WTC11 (cell line): ENCODE measurements around the gene MARCKSL1. TPM values are rescaled to one million over a fixed set of nuclear protein-coding genes. Genes with fewer than 3 reads are reported as not detected.

Experiments used
- ATAC-seq: fragments of 200-7000 bp; cut with Tn5 transposase; 2 replicates; pipeline ENCODE4 v1.10.0; 2021; ENCODE audit warnings: mild to moderate bottlenecking, moderate library complexity
- CTCF ChIA-PET: fragments of 300-600 bp; sonication (Branson Sonifier 250); formaldehyde crosslinking; loops from one replicate; lab custom pipeline; 2021; ENCODE audit warnings: antibody characterized with exemption; lab: Charles Lee
- POLR2A ChIA-PET: fragments of 350-600 bp; sonication (Branson Sonifier 250); formaldehyde crosslinking; loops from one replicate; lab custom pipeline; 2021; ENCODE audit warnings: antibody characterized with exemption; lab: Charles Lee
- DNase-seq: peaks from one replicate; pipeline ENCODE4 v3.0.0; 2021; ENCODE audit warnings: low spot score
- H3K27ac Mint-ChIP-seq: 2 replicates; pipeline ENCODE4 v1.8.0; 2021; ENCODE audit warnings: mixed read lengths
- H3K27me3 Mint-ChIP-seq: 2 replicates; pipeline ENCODE4 v1.8.0; 2021; ENCODE audit warnings: low read depth, mild to moderate bottlenecking, moderate library complexity, mixed read lengths
- H3K36me3 Mint-ChIP-seq: 2 replicates; pipeline ENCODE4 v1.8.0; 2021; ENCODE audit warnings: mixed read lengths
- H3K4me1 Mint-ChIP-seq: 2 replicates; pipeline ENCODE4 v1.8.0; 2022; ENCODE audit warnings: mixed read lengths
- H3K4me3 Mint-ChIP-seq: 2 replicates; pipeline ENCODE4 v1.8.0; 2021; ENCODE audit warnings: mild to moderate bottlenecking, moderate library complexity, mixed read lengths
- H3K9me3 Mint-ChIP-seq: 2 replicates; pipeline ENCODE4 v1.8.0; 2021; ENCODE audit warnings: mixed read lengths
- ATF1 ChIP-seq: sonication (generic); formaldehyde crosslinking; IDR thresholded peaks from 2 replicates; pipeline ENCODE4 v1.8.1; 2023; ENCODE audit warnings: mild to moderate bottlenecking, moderate library complexity, missing genetic modification reagents
- ATF6 ChIP-seq: sonication (generic); formaldehyde crosslinking; IDR thresholded peaks from 2 replicates; pipeline ENCODE4 v1.8.1; 2023; ENCODE audit warnings: mild to moderate bottlenecking, missing genetic modification reagents
- CDX4 ChIP-seq: fragments of 250-450 bp; sonication (Bioruptor Pico); IDR thresholded peaks from 2 replicates; pipeline ENCODE4 v1.9.0; 2021; ENCODE audit warnings: moderate library complexity, mild to moderate bottlenecking, inconsistent platforms, borderline replicate concordance
- CREM ChIP-seq: sonication (generic); formaldehyde crosslinking; IDR thresholded peaks from 2 replicates; pipeline ENCODE4 v1.8.1; 2022; ENCODE audit warnings: mild to moderate bottlenecking, missing genetic modification reagents, moderate library complexity
- E2F1 ChIP-seq: sonication (generic); formaldehyde crosslinking; IDR thresholded peaks from 2 replicates; pipeline ENCODE4 v1.8.0; 2022; ENCODE audit warnings: mild to moderate bottlenecking, missing genetic modification reagents
- E2F5 ChIP-seq: sonication (generic); formaldehyde crosslinking; IDR thresholded peaks from 2 replicates; pipeline ENCODE4 v1.8.1; 2022; ENCODE audit warnings: mild to moderate bottlenecking, moderate library complexity, missing genetic modification reagents
- EMX1 ChIP-seq: fragments of 250-450 bp; sonication (Bioruptor Pico); IDR thresholded peaks from 2 replicates; pipeline ENCODE4 v1.8.0; 2021; ENCODE audit warnings: mild to moderate bottlenecking
- ESRRA ChIP-seq: sonication (generic); formaldehyde crosslinking; IDR thresholded peaks from 2 replicates; pipeline ENCODE4 v1.8.1; 2022; ENCODE audit warnings: mild to moderate bottlenecking, missing genetic modification reagents, borderline replicate concordance
- ETV6 ChIP-seq: sonication (generic); formaldehyde crosslinking; IDR thresholded peaks from 2 replicates; pipeline ENCODE4 v1.8.1; 2022; ENCODE audit warnings: mild to moderate bottlenecking, missing genetic modification reagents
- FOXP4 ChIP-seq: sonication (generic); formaldehyde crosslinking; IDR thresholded peaks from 2 replicates; pipeline ENCODE4 v1.8.0; 2022; ENCODE audit warnings: mild to moderate bottlenecking, missing genetic modification reagents
- GABPB1 ChIP-seq: sonication (generic); formaldehyde crosslinking; IDR thresholded peaks from 2 replicates; pipeline ENCODE4 v1.8.1; 2023; ENCODE audit warnings: mild to moderate bottlenecking, missing genetic modification reagents
- NFATC4 ChIP-seq: fragments of 250-450 bp; sonication (Bioruptor Pico); IDR thresholded peaks from 2 replicates; pipeline ENCODE4 v1.9.0; 2021; ENCODE audit warnings: mild to moderate bottlenecking
- NFE2L1 ChIP-seq: sonication (generic); formaldehyde crosslinking; IDR thresholded peaks from 2 replicates; pipeline ENCODE4 v1.8.1; 2023; ENCODE audit warnings: missing genetic modification reagents
- NR1H2 ChIP-seq: sonication (generic); formaldehyde crosslinking; IDR thresholded peaks from 2 replicates; pipeline ENCODE4 v1.9.0; 2021; ENCODE audit warnings: mild to moderate bottlenecking, moderate library complexity, missing genetic modification reagents
- NR3C1 ChIP-seq: sonication (generic); formaldehyde crosslinking; conservative IDR thresholded peaks from 2 replicates; pipeline ENCODE4 v1.8.1; 2023; ENCODE audit warnings: low read depth, mild to moderate bottlenecking, missing genetic modification reagents
- SMAD4 ChIP-seq: sonication (generic); formaldehyde crosslinking; IDR thresholded peaks from 2 replicates; pipeline ENCODE4 v1.8.0; 2022; ENCODE audit warnings: mild to moderate bottlenecking, missing genetic modification reagents
- SOX15 ChIP-seq: fragments of 250-450 bp; sonication (Bioruptor Pico); IDR thresholded peaks from 2 replicates; pipeline ENCODE4 v1.9.0; 2021; ENCODE audit warnings: mild to moderate bottlenecking
- TCF7 ChIP-seq: sonication (generic); formaldehyde crosslinking; IDR thresholded peaks from 2 replicates; pipeline ENCODE4 v1.8.0; 2022; ENCODE audit warnings: mild to moderate bottlenecking, low read depth, missing genetic modification reagents, moderate library complexity
- TEAD4 ChIP-seq: sonication (generic); formaldehyde crosslinking; IDR thresholded peaks from 2 replicates; pipeline ENCODE4 v1.8.0; 2022; ENCODE audit warnings: mild to moderate bottlenecking, missing genetic modification reagents
- ZNF232 ChIP-seq: sonication (generic); formaldehyde crosslinking; IDR thresholded peaks from 2 replicates; pipeline ENCODE4 v1.8.0; 2022; ENCODE audit warnings: mild to moderate bottlenecking, missing genetic modification reagents
- ZNF317 ChIP-seq: sonication (generic); formaldehyde crosslinking; IDR thresholded peaks from 2 replicates; pipeline ENCODE4 v1.8.1; 2023; ENCODE audit warnings: low read depth, mild to moderate bottlenecking, moderate library complexity, missing genetic modification reagents, borderline replicate concordance
- ZNF416 ChIP-seq: fragments of 250-450 bp; sonication (Bioruptor Pico); IDR thresholded peaks from 2 replicates; pipeline ENCODE4 v1.9.0; 2021; ENCODE audit warnings: mild to moderate bottlenecking, inconsistent platforms
- ZNF425 ChIP-seq: fragments of 250-450 bp; sonication (Bioruptor Pico); conservative IDR thresholded peaks from 2 replicates; pipeline ENCODE4 v1.9.0; 2021; ENCODE audit warnings: mild to moderate bottlenecking
- ZNF671 ChIP-seq: fragments of 250-450 bp; sonication (Bioruptor Pico); IDR thresholded peaks from 2 replicates; pipeline ENCODE4 v1.8.0; 2021; ENCODE audit warnings: mild to moderate bottlenecking
- total RNA-seq: library from RNA; stranded (reverse); gene quantifications from 3 replicates; pipeline ENCODE4 v1.2.3, GENCODE V29; 2021

MARCKSL1 gene
- total RNA-seq, 1 experiment from 2014 or later: 450 TPM

- Mint-ChIP-seq H3K27me3 (no peaks in the 10 kb centered on the region), H3K9me3 (no peaks in the 10 kb centered on the region), H3K36me3 (peaks cover 65% of the 10 kb centered on the region), H3K4me1 (peaks cover 29% of the 10 kb centered on the region)
- DNase-seq (no peak), ATAC-seq (no peak)
- ChIA-PET CTCF (interaction anchor here (3.0 kb wide), 1 partner anchor 115 kb away, joined by 16 read pairs; no protein-coding TSS in a partner anchor), POLR2A (interaction anchor here (1.4 kb wide), 1 partner anchor 82 kb away, joined by 5 read pairs; no protein-coding TSS in a partner anchor)
- 0 out of 2 replicates have a peak, but pooled peaks have one; percentile 39 for TF ChIP-seq NFATC4 (CRISPR knock-in tag)
- no peak for TF ChIP-seq GABPB1 (CRISPR knock-in tag)
- TF ChIP-seq ZNF425 (CRISPR knock-in tag): no peak
- TF ChIP-seq SMAD4 (CRISPR knock-in tag): no peak
- TF ChIP-seq, all 79 proteins: peak for 1
- no peak overlapping the region for H3K4me3 Mint-ChIP-seq
- H3K27ac Mint-ChIP-seq: no peak overlapping the region
Measured at GRCh38 chr1:32330558-32331151, 5.4 kb downstream of the MARCKSL1 start.

GRCh38 chr1:32329931-32330466 lies 6.0 kb downstream of the MARCKSL1 start:
- POLR2A ChIA-PET: no interaction called here
- H3K36me3 Mint-ChIP-seq: peaks cover 71% of the 10 kb centered on the region
- H3K4me1 Mint-ChIP-seq: peaks cover 29% of the 10 kb centered on the region
- ATAC-seq (no peak), DNase-seq (no peak)
- H3K27ac Mint-ChIP-seq: no peak overlapping the region
- CTCF ChIA-PET: no interaction called here
- no peak overlapping the region for H3K4me3 Mint-ChIP-seq
- TF ChIP-seq E2F1 (CRISPR knock-in tag) (no peak), E2F5 (CRISPR knock-in tag) (no peak), SOX15 (CRISPR knock-in tag) (no peak), TCF7 (CRISPR knock-in tag) (no peak), NR3C1 (CRISPR knock-in tag) (no peak), ATF1 (CRISPR knock-in tag) (no peak), ZNF671 (CRISPR knock-in tag) (no peak), ZNF232 (CRISPR knock-in tag) (no peak), EMX1 (CRISPR knock-in tag) (no peak)
- TF ChIP-seq, all 79 proteins: peak for 0
- H3K9me3 Mint-ChIP-seq: no peaks in the 10 kb centered on the region
- H3K27me3 Mint-ChIP-seq: no peaks in the 10 kb centered on the region

GRCh38 chr1:32327204-32327603 lies 8.8 kb downstream of the MARCKSL1 start:
- DNase-seq: no peak
- peaks cover 4% of the 10 kb centered on the region for H3K4me1 Mint-ChIP-seq
- H3K27ac Mint-ChIP-seq: no peak overlapping the region
- H3K4me3 Mint-ChIP-seq: no peak overlapping the region
- H3K27me3 Mint-ChIP-seq: no peaks in the 10 kb centered on the region
- CTCF ChIA-PET: interaction anchor here (1.4 kb wide), 1 partner anchor 11 kb away, joined by 3 read pairs; no protein-coding TSS in a partner anchor
- TF ChIP-seq ATF6 (no peak), ZNF416 (CRISPR knock-in tag) (no peak), NR1H2 (CRISPR knock-in tag) (no peak), TEAD4 (CRISPR knock-in tag) (no peak), ESRRA (CRISPR knock-in tag) (no peak), ZNF317 (CRISPR knock-in tag) (no peak), CDX4 (CRISPR knock-in tag) (no peak), FOXP4 (CRISPR knock-in tag) (no peak), NR3C1 (CRISPR knock-in tag) (no peak), NFE2L1 (CRISPR knock-in tag) (no peak), CREM (no peak), ETV6 (no peak)
- TF ChIP-seq, all 79 proteins: peak for 0
- no peak for ATAC-seq
- POLR2A ChIA-PET: no interaction called here
- Mint-ChIP-seq H3K9me3 (no peaks in the 10 kb centered on the region), H3K36me3 (peaks cover 56% of the 10 kb centered on the region)
